Astrocyte of the cerebellum (primary cell): Measurements from ENCODE around the gene PCDHGB4.
A peak's percentile ranks its signal among the peaks of the same experiment; 100 is the strongest.
"Not testable (repeated sequence)": the region's sequence is repeated elsewhere in the genome, so short reads cannot be mapped to it uniquely, and the experiment has no call there.

Source experiments
- DNase-seq: peaks from one replicate; pipeline ENCODE4 v3.0.0-alpha.2; 2011; ENCODE audit warnings: low read depth
- H3K4me3 ChIP-seq: 2 replicates; pipeline ENCODE4 v1.5.1; 2011; ENCODE audit warnings: mild to moderate bottlenecking, low read depth, low read length, moderate library complexity
- in situ Hi-C: cut with HindIII; loops from 2 replicates; pipeline ENCODE4 v1.10.0; 2017; ENCODE audit warnings: low sequenced_read_pairs
- TF ChIP-seq, protein P1 (sequence below): IDR thresholded peaks from 2 replicates; pipeline ENCODE4 v1.5.1; 2012; ENCODE audit warnings: low read length, low read depth, moderate library complexity, mild to moderate bottlenecking; ENCODE audit errors: missing control alignments

The PCDHGB4 gene

DNA sequence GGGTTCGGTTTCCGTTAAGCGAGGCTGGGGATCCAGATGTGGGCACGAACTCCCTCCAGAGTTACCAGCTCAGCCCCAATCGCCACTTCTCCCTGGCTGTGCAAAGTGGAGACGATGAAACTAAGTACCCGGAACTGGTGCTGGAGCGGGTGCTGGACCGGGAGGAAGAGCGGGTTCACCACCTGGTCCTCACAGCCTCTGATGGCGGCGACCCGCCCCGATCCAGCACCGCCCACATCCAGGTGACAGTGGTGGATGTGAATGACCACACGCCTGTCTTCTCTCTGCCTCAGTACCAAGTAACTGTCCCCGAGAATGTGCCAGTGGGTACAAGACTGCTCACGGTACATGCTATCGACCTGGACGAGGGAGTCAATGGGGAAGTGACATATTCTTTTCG lies 4.2 kb upstream of the PCDHGB4 start:
- in situ Hi-C loops: no loop called here
- H3K4me3 ChIP-seq: peak overlapping the region; percentile 43
- DNase-seq: no peak
- TF ChIP-seq, protein P1, sequence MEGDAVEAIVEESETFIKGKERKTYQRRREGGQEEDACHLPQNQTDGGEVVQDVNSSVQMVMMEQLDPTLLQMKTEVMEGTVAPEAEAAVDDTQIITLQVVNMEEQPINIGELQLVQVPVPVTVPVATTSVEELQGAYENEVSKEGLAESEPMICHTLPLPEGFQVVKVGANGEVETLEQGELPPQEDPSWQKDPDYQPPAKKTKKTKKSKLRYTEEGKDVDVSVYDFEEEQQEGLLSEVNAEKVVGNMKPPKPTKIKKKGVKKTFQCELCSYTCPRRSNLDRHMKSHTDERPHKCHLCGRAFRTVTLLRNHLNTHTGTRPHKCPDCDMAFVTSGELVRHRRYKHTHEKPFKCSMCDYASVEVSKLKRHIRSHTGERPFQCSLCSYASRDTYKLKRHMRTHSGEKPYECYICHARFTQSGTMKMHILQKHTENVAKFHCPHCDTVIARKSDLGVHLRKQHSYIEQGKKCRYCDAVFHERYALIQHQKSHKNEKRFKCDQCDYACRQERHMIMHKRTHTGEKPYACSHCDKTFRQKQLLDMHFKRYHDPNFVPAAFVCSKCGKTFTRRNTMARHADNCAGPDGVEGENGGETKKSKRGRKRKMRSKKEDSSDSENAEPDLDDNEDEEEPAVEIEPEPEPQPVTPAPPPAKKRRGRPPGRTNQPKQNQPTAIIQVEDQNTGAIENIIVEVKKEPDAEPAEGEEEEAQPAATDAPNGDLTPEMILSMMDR: no peak

DNA sequence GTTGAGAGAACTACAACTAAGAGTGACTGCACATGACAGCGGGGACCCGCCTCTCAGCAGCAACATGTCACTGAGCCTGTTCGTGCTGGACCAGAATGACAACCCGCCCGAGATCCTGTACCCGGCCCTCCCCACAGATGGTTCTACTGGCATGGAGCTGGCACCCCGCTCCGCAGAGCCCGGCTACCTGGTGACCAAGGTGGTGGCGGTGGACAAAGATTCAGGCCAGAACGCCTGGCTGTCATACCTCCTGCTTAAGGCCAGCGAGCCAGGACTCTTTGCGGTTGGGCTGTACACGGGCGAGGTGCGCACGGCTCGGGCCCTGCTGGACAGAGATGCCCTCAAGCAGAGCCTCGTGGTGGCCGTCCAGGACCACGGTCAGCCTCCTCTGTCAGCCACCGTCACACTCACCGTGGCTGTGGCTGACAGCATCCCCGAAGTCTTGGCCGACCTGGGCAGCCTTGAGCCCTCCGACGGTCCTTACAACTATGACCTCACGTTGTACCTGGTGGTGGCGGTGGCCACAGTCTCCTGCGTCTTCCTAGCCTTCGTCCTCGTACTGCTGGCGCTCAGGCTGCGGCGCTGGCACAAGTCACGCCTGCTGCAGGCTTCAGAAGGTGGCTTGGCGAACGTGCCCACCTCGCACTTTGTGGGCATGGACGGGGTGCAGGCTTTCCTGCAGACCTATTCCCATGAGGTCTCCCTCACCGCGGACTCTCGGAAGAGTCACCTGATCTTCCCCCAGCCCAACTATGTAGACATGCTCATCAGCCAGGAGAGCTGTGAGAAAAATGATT lies 2.8 kb upstream of the PCDHGB4 start:
- TF ChIP-seq, protein P1: no peak
- no peak for DNase-seq
- in situ Hi-C loops: loop anchor here (5.0 kb wide), 1 partner anchor 47 kb away; the partner anchor contains the start of gene PCDHGA2
- H3K4me3 ChIP-seq: no peak overlapping the region

DNA sequence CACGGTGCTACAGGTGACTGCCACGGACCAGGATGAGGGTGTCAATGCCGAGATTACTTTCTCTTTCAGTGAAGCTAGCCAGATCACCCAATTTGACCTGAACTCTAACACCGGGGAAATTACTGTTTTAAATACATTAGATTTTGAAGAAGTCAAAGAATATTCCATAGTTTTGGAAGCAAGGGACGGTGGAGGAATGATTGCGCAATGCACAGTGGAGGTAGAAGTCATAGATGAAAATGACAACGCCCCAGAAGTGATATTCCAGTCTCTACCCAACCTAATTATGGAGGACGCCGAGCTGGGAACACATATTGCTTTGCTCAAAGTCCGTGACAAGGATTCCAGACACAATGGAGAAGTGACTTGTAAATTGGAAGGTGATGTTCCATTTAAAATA lies 1.2 kb downstream of the PCDHGB4 start:
- TF ChIP-seq, protein P1: no peak
- no peak overlapping the region for H3K4me3 ChIP-seq
- in situ Hi-C loops: loop anchor here (5.0 kb wide), 1 partner anchor 51 kb away; the partner anchor contains the start of gene PCDHGA2
- no peak for DNase-seq

DNA sequence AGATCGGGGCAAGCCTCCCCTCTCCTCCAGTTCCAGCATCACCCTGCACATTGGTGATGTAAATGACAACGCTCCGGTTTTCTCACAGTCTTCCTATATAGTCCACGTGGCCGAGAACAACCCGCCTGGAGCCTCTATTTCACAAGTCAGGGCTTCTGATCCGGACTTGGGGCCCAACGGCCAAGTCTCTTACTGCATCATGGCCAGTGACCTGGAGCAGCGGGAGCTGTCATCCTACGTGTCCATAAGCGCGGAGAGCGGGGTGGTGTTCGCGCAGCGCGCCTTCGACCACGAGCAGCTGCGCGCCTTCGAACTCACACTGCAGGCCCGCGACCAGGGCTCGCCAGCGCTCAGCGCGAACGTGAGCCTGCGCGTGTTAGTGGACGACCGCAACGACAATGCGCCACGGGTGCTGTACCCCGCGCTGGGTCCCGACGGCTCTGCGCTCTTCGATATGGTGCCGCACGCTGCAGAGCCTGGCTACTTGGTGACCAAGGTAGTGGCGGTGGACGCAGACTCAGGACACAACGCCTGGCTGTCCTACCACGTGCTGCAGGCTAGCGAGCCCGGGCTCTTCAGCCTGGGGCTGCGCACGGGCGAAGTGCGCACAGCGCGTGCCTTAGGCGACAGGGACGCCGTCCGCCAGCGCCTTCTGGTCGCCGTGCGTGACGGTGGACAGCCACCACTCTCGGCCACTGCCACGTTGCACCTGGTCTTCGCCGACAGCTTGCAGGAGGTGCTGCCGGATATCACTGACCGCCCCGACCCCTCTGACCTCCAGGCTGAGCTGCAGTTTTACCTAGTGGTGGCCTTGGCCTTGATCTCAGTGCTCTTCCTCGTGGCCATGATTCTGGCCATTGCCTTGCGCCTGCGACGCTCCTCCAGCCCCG lies 1.9 kb downstream of the PCDHGB4 start:
- H3K4me3 ChIP-seq: no peak overlapping the region
- no peak for DNase-seq
- in situ Hi-C loops: loop anchor here (5.0 kb wide), 1 partner anchor 52 kb away; the partner anchor contains the start of gene PCDHGA2
- TF ChIP-seq, protein P1: no peak

DNA sequence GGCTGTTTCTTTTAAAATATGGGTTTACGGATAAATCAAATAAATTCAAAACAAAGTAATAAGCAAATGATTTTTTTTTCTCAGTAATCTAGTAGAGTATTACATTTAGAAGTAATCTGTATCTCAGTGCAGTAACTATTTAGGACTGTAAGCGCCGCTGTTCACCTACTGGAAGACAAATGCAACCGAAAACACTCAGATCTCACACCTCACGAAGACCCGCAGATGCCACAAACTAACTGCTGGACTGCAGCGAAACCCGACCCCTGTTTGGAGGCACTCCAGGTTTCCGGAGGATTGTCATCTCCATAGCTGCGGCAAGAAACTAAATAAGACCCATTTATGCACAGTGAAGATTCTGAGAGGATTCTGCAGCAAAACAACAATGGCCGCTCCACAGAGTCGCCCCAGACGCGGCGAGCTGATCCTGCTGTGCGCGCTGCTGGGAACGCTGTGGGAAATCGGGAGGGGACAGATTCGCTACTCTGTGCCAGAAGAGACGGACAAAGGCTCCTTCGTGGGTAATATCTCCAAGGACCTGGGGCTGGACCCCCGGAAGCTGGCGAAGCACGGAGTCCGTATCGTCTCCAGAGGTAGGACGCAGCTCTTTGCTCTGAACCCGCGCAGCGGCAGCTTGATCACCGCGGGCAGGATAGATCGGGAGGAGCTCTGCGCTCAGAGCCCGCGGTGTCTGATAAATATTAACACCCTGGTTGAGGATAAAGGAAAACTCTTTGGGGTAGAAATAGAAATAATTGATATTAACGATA lies 5.1 kb downstream of the PCDHGB4 start, which contains the start of gene PCDHGA8:
Gene PCDHGA8, plus strand, starts transcription at position 205 of the 770 bp plus-strand sequence. Its CDS starts 181 bp downstream, at position 386.
- no peak for DNase-seq
- TF ChIP-seq, protein P1: peak; percentile 9
- H3K4me3 ChIP-seq: no peak within 1 kb of the TSS

DNA sequence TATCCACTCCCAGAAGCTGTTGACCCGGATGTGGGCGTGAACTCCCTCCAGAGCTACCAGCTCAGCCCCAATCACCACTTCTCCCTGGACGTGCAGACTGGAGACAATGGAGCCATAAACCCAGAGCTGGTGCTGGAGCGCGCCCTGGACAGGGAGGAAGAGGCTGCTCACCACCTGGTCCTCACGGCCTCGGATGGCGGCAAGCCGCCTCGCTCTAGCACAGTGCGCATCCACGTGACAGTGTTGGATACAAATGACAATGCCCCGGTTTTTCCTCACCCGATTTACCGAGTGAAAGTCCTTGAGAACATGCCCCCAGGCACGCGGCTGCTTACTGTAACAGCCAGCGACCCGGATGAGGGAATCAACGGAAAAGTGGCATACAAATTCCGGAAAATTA lies 5.8 kb downstream of the PCDHGB4 start:
- H3K4me3 ChIP-seq: no peak overlapping the region
- DNase-seq: no peak
- in situ Hi-C loops: no loop called here
- TF ChIP-seq, protein P1: no peak

More for the DNA sequence above, 5.1 kb downstream of the PCDHGB4 start, which contains the start of gene PCDHGA8:
- in situ Hi-C loops: no loop called here

DNA sequence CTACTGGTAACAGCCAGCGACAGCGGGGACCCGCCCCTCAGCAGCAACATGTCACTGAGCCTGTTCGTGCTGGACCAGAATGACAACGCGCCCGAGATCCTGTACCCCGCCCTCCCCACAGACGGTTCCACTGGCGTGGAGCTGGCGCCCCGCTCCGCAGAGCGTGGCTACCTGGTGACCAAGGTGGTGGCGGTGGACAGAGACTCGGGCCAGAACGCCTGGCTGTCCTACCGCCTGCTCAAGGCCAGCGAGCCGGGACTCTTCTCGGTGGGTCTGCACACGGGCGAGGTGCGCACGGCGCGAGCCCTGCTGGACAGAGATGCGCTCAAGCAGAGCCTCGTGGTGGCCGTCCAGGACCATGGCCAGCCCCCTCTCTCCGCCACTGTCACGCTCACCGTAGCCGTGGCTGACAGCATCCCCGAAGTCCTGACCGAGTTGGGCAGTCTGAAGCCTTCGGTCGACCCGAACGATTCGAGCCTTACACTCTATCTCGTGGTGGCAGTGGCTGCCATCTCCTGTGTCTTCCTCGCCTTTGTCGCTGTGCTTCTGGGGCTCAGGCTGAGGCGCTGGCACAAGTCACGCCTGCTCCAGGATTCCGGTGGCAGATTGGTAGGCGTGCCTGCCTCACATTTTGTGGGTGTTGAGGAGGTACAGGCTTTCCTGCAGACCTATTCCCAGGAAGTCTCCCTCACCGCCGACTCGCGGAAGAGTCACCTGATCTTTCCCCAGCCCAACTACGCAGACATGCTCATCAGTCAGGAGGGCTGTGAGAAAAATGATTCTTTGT lies 7.1 kb downstream of the PCDHGB4 start:
- H3K4me3 ChIP-seq, DNase-seq, in situ Hi-C loops: not testable (repeated sequence)
